Smooth muscle cell of the brain vasculature (primary cell): ENCODE results near the gene ARMH4.
"Not testable (repeated sequence)": the region's sequence is repeated elsewhere in the genome, so short reads cannot be mapped to it uniquely, and the experiment has no call there.

ENCODE experiments used
- DNase-seq: peaks from one replicate; pipeline ENCODE4 v3.0.0-alpha.2; 2012; ENCODE audit warnings: low read depth, low spot score

ARMH4 gene

GRCh38 chr14:58145936-58146335 is 6.1 kb downstream of the ARMH4 start:
- no peak for DNase-seq

GRCh38 chr14:58143106-58143505 is 8.9 kb downstream of the ARMH4 start:
- DNase-seq, result no peak

- DNase-seq, result no peak
These were observed 10.1 kb downstream of the ARMH4 start for GRCh38 chr14:58141893-58142292.

GRCh38 chr14:58138714-58139482 is 13.1 kb downstream of the ARMH4 start:
- no peak for DNase-seq

- no peak for DNase-seq
These were observed 13.8 kb downstream of the ARMH4 start for GRCh38 chr14:58138031-58138713.

GRCh38 chr14:58133739-58134138 is 18.3 kb downstream of the ARMH4 start:
- DNase-seq, result no peak

GRCh38 chr14:58131386-58131785 is 20.6 kb downstream of the ARMH4 start:
- DNase-seq, result no peak

GRCh38 chr14:58130116-58130782 is 21.8 kb downstream of the ARMH4 start:
- DNase-seq, result no peak

GRCh38 chr14:58129208-58129607 is 22.8 kb downstream of the ARMH4 start:
- no peak for DNase-seq

GRCh38 chr14:58128416-58128815 is 23.6 kb downstream of the ARMH4 start:
- no peak for DNase-seq

GRCh38 chr14:58122546-58122945 is 29.5 kb downstream of the ARMH4 start:
- DNase-seq, result not testable (repeated sequence)

GRCh38 chr14:58121530-58122186 is 30.4 kb downstream of the ARMH4 start:
- no peak for DNase-seq

GRCh38 chr14:58119381-58119780 is 32.6 kb downstream of the ARMH4 start:
- no peak for DNase-seq

GRCh38 chr14:58118097-58118815 is 33.8 kb downstream of the ARMH4 start:
- DNase-seq, result no peak

GRCh38 chr14:58109744-58110143 is 42.3 kb downstream of the ARMH4 start:
- DNase-seq, result no peak

GRCh38 chr14:58108717-58109116 is 43.3 kb downstream of the ARMH4 start:
- DNase-seq, result no peak

GRCh38 chr14:58107947-58108552 is 44.0 kb downstream of the ARMH4 start:
- DNase-seq, result peak; percentile 51

GRCh38 chr14:58107041-58107440 is 45.0 kb downstream of the ARMH4 start:
- no peak for DNase-seq

GRCh38 chr14:58106446-58106845 is 45.6 kb downstream of the ARMH4 start:
- DNase-seq, result no peak

- no peak for DNase-seq
These were observed 47.2 kb downstream of the ARMH4 start for GRCh38 chr14:58104808-58105207.

GRCh38 chr14:58100735-58101368 is 51.2 kb downstream of the ARMH4 start:
- DNase-seq, result no peak
